HG02870 (cell line): ENCODE measurements around the gene PUDP.
"Not testable (repeated sequence)": the region's sequence is repeated elsewhere in the genome, so short reads cannot be mapped to it uniquely, and the experiment has no call there.

ENCODE experiments used
- ATAC-seq: cut with Tn5 transposase; IDR thresholded peaks from one replicate; pipeline ENCODE4 v1.9.1; 2021; ENCODE audit warnings: mild to moderate bottlenecking, moderate library complexity; ENCODE audit not compliant: unreplicated experiment

The PUDP gene

GRCh38 chrX:7110821-7111276 is 37.1 kb downstream of the PUDP start:
- ATAC-seq: peak; percentile 41

- peak; percentile 66 for ATAC-seq
Measured at GRCh38 chrX:7109838-7110793, 37.8 kb downstream of the PUDP start.

- ATAC-seq: no peak
Measured at GRCh38 chrX:7109049-7109531, 38.9 kb downstream of the PUDP start.

- no peak for ATAC-seq
Measured at GRCh38 chrX:7108030-7108429, 39.9 kb downstream of the PUDP start.

- no peak for ATAC-seq
Measured at GRCh38 chrX:7106649-7107048, 41.3 kb downstream of the PUDP start.

GRCh38 chrX:7102119-7102518 is 45.8 kb downstream of the PUDP start:
- no peak for ATAC-seq

GRCh38 chrX:7100022-7100421 is 47.9 kb downstream of the PUDP start:
- ATAC-seq: no peak

- ATAC-seq: not testable (repeated sequence)
Measured at GRCh38 chrX:7095657-7096056, 52.3 kb downstream of the PUDP start.

GRCh38 chrX:7093305-7093704 is 54.6 kb downstream of the PUDP start:
- no peak for ATAC-seq

- no peak for ATAC-seq
Measured at GRCh38 chrX:7092543-7092942, 55.4 kb downstream of the PUDP start.

GRCh38 chrX:7091923-7092322 is 56.0 kb downstream of the PUDP start:
- ATAC-seq: no peak

GRCh38 chrX:7090641-7091040 is 57.3 kb downstream of the PUDP start:
- ATAC-seq: no peak

GRCh38 chrX:7088968-7089615 is 58.9 kb downstream of the PUDP start:
- ATAC-seq: peak; percentile 35

- ATAC-seq: no peak
Measured at GRCh38 chrX:7086384-7086783, 61.6 kb downstream of the PUDP start.

GRCh38 chrX:7085879-7086278 is 62.1 kb downstream of the PUDP start:
- no peak for ATAC-seq

GRCh38 chrX:7084841-7085240 is 63.1 kb downstream of the PUDP start:
- ATAC-seq: no peak

GRCh38 chrX:7083468-7084396 is 64.2 kb downstream of the PUDP start:
- peak; percentile 92 for ATAC-seq

GRCh38 chrX:7083021-7083420 is 64.9 kb downstream of the PUDP start:
- ATAC-seq: no peak

GRCh38 chrX:7082556-7082955 is 65.4 kb downstream of the PUDP start:
- ATAC-seq: no peak

- ATAC-seq: no peak
Measured at GRCh38 chrX:7077241-7078230, 70.4 kb downstream of the PUDP start.
